Right lobe of liver (tissue), 4 donors: ENCODE measurements around the gene CLDN7.

Source experiments
- CTCF ChIP-seq, 4 donors: fragments of 200-600 bp in 3 of 4; fragments of 450-650 bp in 1 of 4; IDR thresholded peaks; one replicate each; pipeline versions ENCODE4 v1.5.1 to v1.8.0; 2016 to 2022; ENCODE audit warnings: antibody characterized with exemption in 4 of 4, mild to moderate bottlenecking in 2 of 4
- POLR2A ChIP-seq: fragments of 450-650 bp; IDR thresholded peaks from one replicate; pipeline ENCODE4 v1.6.1; 2017; ENCODE audit warnings: antibody characterized with exemption, mild to moderate bottlenecking
- donor health status: DM: no; HTN: no; CAD: no.
- donor health status: DM: no; HTN: no; CAD: no.
- donor health status: DM: no; HTN: yes; CAD: no.

DNA sequence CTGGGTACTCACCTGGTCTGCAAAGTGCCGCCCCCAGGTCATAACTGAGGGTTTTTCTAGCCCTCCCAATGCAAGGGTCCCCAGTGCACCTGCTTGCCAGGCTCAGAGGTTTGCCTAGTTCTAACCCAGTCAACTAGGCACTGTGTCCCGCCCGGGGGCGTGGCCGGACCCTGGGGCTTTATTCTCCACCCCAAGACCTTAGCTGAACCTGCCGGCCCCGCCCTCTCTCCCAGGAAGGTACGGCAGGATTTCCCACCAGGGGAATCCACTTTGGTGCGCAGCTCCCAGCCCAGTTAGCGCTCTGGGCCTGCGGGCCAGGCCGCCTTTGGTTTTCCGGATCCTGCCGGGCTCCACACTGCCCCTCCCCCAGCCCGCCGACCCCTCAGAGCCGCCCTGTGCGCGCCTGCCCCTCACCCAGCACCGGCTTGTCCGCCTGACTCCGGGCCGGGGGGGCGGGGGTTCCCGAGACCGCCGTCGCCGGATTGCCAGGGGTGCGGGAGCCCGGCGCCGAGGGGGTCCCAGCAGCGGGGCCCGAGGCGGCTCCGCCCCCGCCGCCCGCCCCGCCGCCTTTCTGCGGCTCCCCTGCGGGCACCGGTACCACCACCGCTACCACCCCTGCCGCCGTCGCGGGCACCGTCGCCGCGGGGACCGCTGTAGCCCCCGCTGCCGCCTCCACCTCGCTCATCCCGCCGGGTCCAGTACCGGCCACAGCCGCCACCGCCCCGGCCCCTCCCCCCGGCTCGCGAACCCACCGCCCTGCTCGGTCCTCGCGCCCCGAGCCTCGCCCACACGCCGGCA, 31.7 kb upstream of the CLDN7 start:
- TF ChIP-seq CTCF (IDR thresholded peaks at IDR 0.05) (no peak), POLR2A (no peak)
